ENCODE measurements around the gene HDGFL1. TPM values are rescaled to one million over a fixed set of nuclear protein-coding genes. Genes with fewer than 3 reads are reported as not detected.

The HDGFL1 gene
- total RNA-seq, 4 donors from 2014 or later = not detected

DNA sequence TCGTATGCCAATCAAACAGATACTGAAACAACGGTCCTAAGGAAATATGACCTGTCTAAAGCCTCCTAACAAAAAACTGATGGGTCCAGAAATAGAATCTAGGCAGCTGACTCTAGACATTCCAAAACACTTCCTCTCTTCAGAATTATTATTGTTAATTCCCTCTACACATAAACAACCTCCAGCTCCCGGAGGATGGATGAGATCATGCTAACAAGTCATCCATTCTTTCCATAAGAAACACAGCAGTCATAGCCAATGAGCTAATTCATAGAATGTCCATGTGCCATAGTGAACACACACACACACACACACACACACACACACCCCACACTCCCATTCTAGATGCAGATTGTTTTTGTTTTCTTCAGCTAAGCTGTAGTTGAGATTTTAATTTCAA lies 44.3 kb downstream of the HDGFL1 start:
- Histone ChIP-seq H3K27me3 (no peaks in the 10 kb centered on the region), H3K4me1 (peaks cover 0 to 7% (median 0%) of the 10 kb centered on the region in 3 donors), H3K4me3 (no peak overlapping the region), H3K9me3 (peaks cover 0 to 8% (median 0%) of the 10 kb centered on the region in 3 donors), H3K36me3 (no peaks in the 10 kb centered on the region), H3K27ac (no peak overlapping the region)
- intact Hi-C loops (cut with DNase I) = no loop called here
- no peak for DNase-seq
- TF ChIP-seq POLR2A (IDR thresholded peaks at IDR 0.05) (no peak), CTCF (IDR thresholded peaks at IDR 0.05) (no peak)
- WGBS, 2 donors = 52 to 76% methylated on average over 3 of the region's 3 CpGs

DNA sequence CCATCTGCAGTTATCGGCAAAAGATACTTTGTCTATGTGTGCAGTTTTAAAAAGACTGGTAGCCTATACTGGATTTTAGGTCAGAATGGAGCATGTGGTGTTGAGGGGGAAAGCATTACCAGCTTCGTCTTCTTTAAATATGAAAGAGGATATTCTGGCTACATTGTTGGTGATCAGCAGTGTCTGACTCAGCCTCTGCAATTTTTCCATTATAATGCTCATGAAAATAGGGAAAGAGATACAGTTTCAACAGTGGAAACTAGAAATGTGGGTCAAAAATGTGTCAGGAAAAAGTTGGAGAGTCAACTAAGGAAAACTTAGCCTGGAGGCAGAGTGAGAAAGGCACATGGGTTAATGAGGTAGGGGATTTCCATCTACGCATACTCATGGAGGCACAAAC lies 45.2 kb downstream of the HDGFL1 start:
- DNase-seq = no peak
- TF ChIP-seq POLR2A (IDR thresholded peaks at IDR 0.05) (no peak), CTCF (IDR thresholded peaks at IDR 0.05) (no peak)
- intact Hi-C loops (cut with DNase I) = no loop called here
- Histone ChIP-seq H3K4me1 (peaks cover 0 to 7% (median 0%) of the 10 kb centered on the region in 3 donors), H3K9me3 (peaks cover 0 to 12% (median 0%) of the 10 kb centered on the region in 3 donors), H3K27me3 (no peaks in the 10 kb centered on the region), H3K36me3 (no peaks in the 10 kb centered on the region), H3K4me3 (no peak overlapping the region), H3K27ac (no peak overlapping the region)
- WGBS, 2 donors = 81 to 87% methylated on average over 3 of the region's 3 CpGs

DNA sequence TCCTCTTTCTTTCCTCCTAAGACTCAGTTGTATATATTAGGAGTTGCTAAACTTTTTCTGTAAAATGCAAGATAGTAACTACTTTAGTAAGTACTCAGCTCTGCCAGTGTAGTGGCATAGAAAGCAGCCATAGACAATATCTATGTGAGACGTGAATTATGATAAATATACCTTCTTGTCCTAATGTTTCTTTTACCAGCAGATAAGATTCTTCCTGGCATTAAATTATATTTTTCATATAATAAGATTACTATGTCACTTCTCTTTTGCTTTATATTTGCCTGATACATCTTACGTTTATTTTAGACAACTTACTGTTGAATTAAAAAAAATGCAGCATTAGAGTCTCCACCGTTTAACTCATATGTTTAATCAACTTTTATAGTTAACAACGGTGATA lies 51.7 kb downstream of the HDGFL1 start:
- TF ChIP-seq POLR2A (IDR thresholded peaks at IDR 0.05) (no peak), CTCF (IDR thresholded peaks at IDR 0.05) (no peak)
- no peak overlapping the region for H3K27ac ChIP-seq
- no peaks in the 10 kb centered on the region for H3K27me3 ChIP-seq
- intact Hi-C loops (cut with DNase I) = no loop called here
- H3K4me1 ChIP-seq = no peaks in the 10 kb centered on the region
- H3K9me3 ChIP-seq = peaks cover 0 to 12% (median 0%) of the 10 kb centered on the region in 3 donors
- H3K4me3 ChIP-seq = no peak overlapping the region
- WGBS, 2 donors = 68 to 70% methylated on average over 4 of the region's 4 CpGs
- no peak for DNase-seq
- H3K36me3 ChIP-seq = no peaks in the 10 kb centered on the region
